ENCODE measurements around the gene RABGAP1L. TPM values are rescaled to one million over a fixed set of nuclear protein-coding genes. Genes with fewer than 3 reads are reported as not detected.

Gene RABGAP1L
- total and polyA plus RNA-seq, 2 donors (not counting 3 experiments of a cell fraction or from before 2014, with no cell fraction given): 6.4 to 22.2 TPM

DNA sequence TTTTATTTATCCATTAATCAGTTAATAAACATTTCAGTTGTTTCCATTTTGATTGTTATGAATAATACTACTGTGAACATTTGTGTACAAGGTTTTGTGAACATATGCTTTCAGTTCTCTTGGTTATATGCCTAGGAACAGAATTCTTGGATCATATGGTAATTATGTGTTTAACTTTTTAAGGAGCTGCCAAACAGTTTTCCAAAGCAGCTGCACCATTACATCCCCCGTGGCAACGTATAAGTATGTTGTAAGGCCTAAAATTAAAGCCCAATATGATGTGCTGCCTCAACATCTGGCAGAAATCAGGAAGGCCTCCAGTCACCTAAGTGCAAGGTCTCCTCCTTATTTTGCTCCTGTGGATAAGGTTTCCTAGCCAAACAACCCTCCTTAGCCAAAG lies 604.9 kb downstream of the RABGAP1L start:
- dilution Hi-C loops (cut with MboI; ENCODE audit: extremely low pct_ligation_motif_present, low sequenced_read_pairs) (no loop called here), intact Hi-C loops (cut with micrococcal nuclease) (no loop called here)
- no peaks in the 10 kb centered on the region for H4K20me1 ChIP-seq (replicated peaks; ENCODE audit: control insufficient read depth, extremely low read depth, insufficient read depth, low read length)
- no peaks in the 10 kb centered on the region for H3K9me3 ChIP-seq (replicated peaks; ENCODE audit: control insufficient read depth, insufficient read depth, low read length)
- FAIRE-seq (no peak), DNase-seq (ENCODE audit: low read depth, low spot score) (no peak)
- no peak overlapping the region for H3K4me2 ChIP-seq (ENCODE audit: insufficient read depth, low read length)
- no peaks in the 10 kb centered on the region for H3K79me2 ChIP-seq (ENCODE audit: control insufficient read depth, insufficient read depth, low read length)
- CTCF ChIA-PET: interaction anchor here (1.2 kb wide), 1 partner anchor 219 kb away, joined by 3 read pairs; no protein-coding TSS in a partner anchor
- H3K27me3 ChIP-seq (ENCODE audit: control insufficient read depth in 2 of 2, insufficient read depth in 2 of 2, low read length in 2 of 2): no peaks in the 10 kb centered on the region
- TF ChIP-seq EZH2 (IDR thresholded peaks at IDR 0.05; ENCODE audit: borderline replicate concordance, low read depth, low read length, severe bottlenecking) (no peak), POLR2AphosphoS5 (IDR thresholded peaks at IDR 0.05; ENCODE audit: insufficient read depth, low read depth, low read length) (no peak), GATA2 (IDR thresholded peaks at IDR 0.05; ENCODE audit: insufficient read depth, insufficient read length, low read depth, low read length) (no peak), FOS (IDR thresholded peaks at IDR 0.05; ENCODE audit: borderline replicate concordance, insufficient read depth, low read length) (no peak), MYC (IDR thresholded peaks at IDR 0.05; ENCODE audit: low read depth, low read length) (no peak), JUN (IDR thresholded peaks at IDR 0.05; ENCODE audit: borderline replicate concordance, insufficient read depth, insufficient read length, low read depth) (no peak), POLR2A (IDR thresholded peaks at IDR 0.05; ENCODE audit: low read depth, low read length) (no peak)
- TF ChIP-seq, protein P1, sequence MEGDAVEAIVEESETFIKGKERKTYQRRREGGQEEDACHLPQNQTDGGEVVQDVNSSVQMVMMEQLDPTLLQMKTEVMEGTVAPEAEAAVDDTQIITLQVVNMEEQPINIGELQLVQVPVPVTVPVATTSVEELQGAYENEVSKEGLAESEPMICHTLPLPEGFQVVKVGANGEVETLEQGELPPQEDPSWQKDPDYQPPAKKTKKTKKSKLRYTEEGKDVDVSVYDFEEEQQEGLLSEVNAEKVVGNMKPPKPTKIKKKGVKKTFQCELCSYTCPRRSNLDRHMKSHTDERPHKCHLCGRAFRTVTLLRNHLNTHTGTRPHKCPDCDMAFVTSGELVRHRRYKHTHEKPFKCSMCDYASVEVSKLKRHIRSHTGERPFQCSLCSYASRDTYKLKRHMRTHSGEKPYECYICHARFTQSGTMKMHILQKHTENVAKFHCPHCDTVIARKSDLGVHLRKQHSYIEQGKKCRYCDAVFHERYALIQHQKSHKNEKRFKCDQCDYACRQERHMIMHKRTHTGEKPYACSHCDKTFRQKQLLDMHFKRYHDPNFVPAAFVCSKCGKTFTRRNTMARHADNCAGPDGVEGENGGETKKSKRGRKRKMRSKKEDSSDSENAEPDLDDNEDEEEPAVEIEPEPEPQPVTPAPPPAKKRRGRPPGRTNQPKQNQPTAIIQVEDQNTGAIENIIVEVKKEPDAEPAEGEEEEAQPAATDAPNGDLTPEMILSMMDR (IDR thresholded peaks at IDR 0.05; ENCODE audit: extremely low read depth in 1 of 2, insufficient read depth in 1 of 2, low read depth in 1 of 2, low read length in 2 of 2): no peak
- TF ChIP-seq, protein P2, sequence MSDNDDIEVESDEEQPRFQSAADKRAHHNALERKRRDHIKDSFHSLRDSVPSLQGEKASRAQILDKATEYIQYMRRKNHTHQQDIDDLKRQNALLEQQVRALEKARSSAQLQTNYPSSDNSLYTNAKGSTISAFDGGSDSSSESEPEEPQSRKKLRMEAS (IDR thresholded peaks at IDR 0.05; ENCODE audit: insufficient read depth, insufficient read length): no peak
- no peak overlapping the region for H3K27ac ChIP-seq (ENCODE audit: insufficient read depth, low read depth, low read length)
- H3K9me1 ChIP-seq (replicated peaks; ENCODE audit: control insufficient read depth, extremely low read depth, insufficient read depth, low read length): no peaks in the 10 kb centered on the region
- no peak overlapping the region for H3K9ac ChIP-seq (replicated peaks; ENCODE audit: extremely low read depth, insufficient read depth, low read length)
- no peak overlapping the region for H2AFZ ChIP-seq (ENCODE audit: low read depth, low read length)
- no peaks in the 10 kb centered on the region for H3K4me1 ChIP-seq (ENCODE audit: control insufficient read depth, extremely low read depth, insufficient read depth, low read length)
- H3K4me3 ChIP-seq (replicated peaks in 1 of 3; ENCODE audit: insufficient read depth in 1 of 3, low read depth in 1 of 3, low read length in 3 of 3): no peak overlapping the region
- no TSS peak for BruUV-seq (replicated peaks)
- no peaks in the 10 kb centered on the region for H3K36me3 ChIP-seq (ENCODE audit: control insufficient read depth in 2 of 2, extremely low read depth in 1 of 2, insufficient read depth in 2 of 2, low read length in 2 of 2)
- POLR2A ChIA-PET: no interaction called here

Data from endothelial cell of umbilical vein (primary cell).